K562 (cell line): ENCODE data around the gene ZNF138. TPM values are rescaled to one million over a fixed set of nuclear protein-coding genes. Genes with fewer than 3 reads are reported as not detected.

ENCODE experiments used
- C11orf30 ChIP-seq: fragments of 450-650 bp; IDR thresholded peaks from 2 replicates; pipeline ENCODE4 v1.6.1; 2016; ENCODE audit warnings: low read depth, mild to moderate bottlenecking
- KLF16 ChIP-seq: IDR thresholded peaks from 2 replicates; pipeline ENCODE4 v1.6.1; 2016; ENCODE audit warnings: antibody characterized with exemption
- MCM3 ChIP-seq: fragments of 450-650 bp; IDR thresholded peaks from 2 replicates; pipeline ENCODE4 v1.6.1; 2016
- PCBP2 ChIP-seq: fragments of 200-400 bp; formaldehyde crosslinking; IDR thresholded peaks from 2 replicates; pipeline ENCODE4 v1.6.1; 2018; ENCODE audit warnings: low read length, low read depth, mild to moderate bottlenecking, moderate library complexity; ENCODE audit not compliant: poor library complexity, severe bottlenecking
- POLR2AphosphoS5 ChIP-seq: IDR thresholded peaks from 2 replicates; pipeline ENCODE4 v1.6.1; 2011; ENCODE audit warnings: mild to moderate bottlenecking, low read depth, low read length, moderate library complexity; ENCODE audit not compliant: control insufficient read depth, insufficient read depth
- RNF2 ChIP-seq: sonication (generic); IDR thresholded peaks from 2 replicates; pipeline ENCODE4 v1.6.1; 2016
- STAT6 ChIP-seq: sonication (generic); formaldehyde crosslinking; IDR thresholded peaks from 2 replicates; pipeline ENCODE4 v1.8.1; 2023; ENCODE audit warnings: mild to moderate bottlenecking, missing genetic modification reagents
- TFAM ChIP-seq: fragments of 250-450 bp; sonication (Bioruptor Pico); conservative IDR thresholded peaks from 2 replicates; pipeline ENCODE4 v1.5.0; 2021; ENCODE audit warnings: mild to moderate bottlenecking, moderate library complexity
- THAP7 ChIP-seq: fragments of 250-450 bp; sonication (Bioruptor Pico); IDR thresholded peaks from 2 replicates; pipeline ENCODE4 v1.5.0; 2021
- ZKSCAN1 ChIP-seq: fragments of 150-350 bp; IDR thresholded peaks from 2 replicates; pipeline ENCODE4 v1.6.1; 2016; ENCODE audit warnings: low read depth, low read length
- ZNF609 ChIP-seq: sonication (generic); formaldehyde crosslinking; IDR thresholded peaks from 2 replicates; pipeline ENCODE4 v1.8.1; 2023; ENCODE audit warnings: missing genetic modification reagents, mild to moderate bottlenecking, borderline replicate concordance
- polyA plus RNA-seq, 8 experiments: library from polyadenylated mRNA; depleted of rRNA in 4 of 8; stranded (reverse) in 5 of 8; unstranded in 3 of 8; fragments of >200 nt; fragmentation: Nextera tagmentation in 2 of 8; fragmentation: Illumina TruSeq in 1 of 8; extraction: Ambion mirVana in 2 of 8; extraction: Trizol in 1 of 8; gene quantifications; 2 replicates each; pipeline versions ENCODE4 v1.2.1 to v1.2.3, GENCODE V29; 2011 to 2014; ENCODE audit warnings: inconsistent platforms in 1 of 8, missing spikeins in 1 of 8
- total RNA-seq, 7 experiments: library from RNA; depleted of rRNA in 6 of 7; stranded (reverse); fragments of >200 nt in 6 of 7; fragmentation: Illumina TruSeq in 2 of 7; extraction: Trizol in 2 of 7; gene quantifications; 2 replicates each; pipeline versions ENCODE4 v1.2.1 to v1.2.3, GENCODE V29; 2011 to 2021; ENCODE audit warnings: low replicate concordance in 1 of 7
- TF ChIP-seq, protein P1 (sequence below): fragments of 250-450 bp; sonication (Bioruptor Pico); IDR thresholded peaks from 2 replicates; pipeline ENCODE4 v1.8.0; 2022; ENCODE audit warnings: inconsistent platforms
- TF ChIP-seq, protein P2 (sequence below): IDR thresholded peaks from 2 replicates; pipeline ENCODE4 v1.6.1; 2014; ENCODE audit warnings: antibody characterized with exemption
- TF ChIP-seq, protein P3 (sequence below): fragments of 450-650 bp; IDR thresholded peaks from 2 replicates; pipeline ENCODE4 v1.6.1; 2016

Gene ZNF138
- total and polyA plus RNA-seq, 9 of the 15 experiments (the other 6 are each of a cell fraction or from before 2014, with no cell fraction given), result 14.6 to 34.9 (median 22.6) TPM

GRCh38 chr7:64849250-64849923 lies 55.2 kb downstream of the ZNF138 start (continued):
- TF ChIP-seq C11orf30, result peak; percentile 76
- no peak for TF ChIP-seq MCM3
- TF ChIP-seq RNF2, result no peak
- TF ChIP-seq STAT6 (CRISPR knock-in tag), result no peak
- TF ChIP-seq PCBP2, result no peak
- no peak for TF ChIP-seq ZKSCAN1
- TF ChIP-seq THAP7 (CRISPR knock-in tag), result no peak
- TF ChIP-seq, protein P1, sequence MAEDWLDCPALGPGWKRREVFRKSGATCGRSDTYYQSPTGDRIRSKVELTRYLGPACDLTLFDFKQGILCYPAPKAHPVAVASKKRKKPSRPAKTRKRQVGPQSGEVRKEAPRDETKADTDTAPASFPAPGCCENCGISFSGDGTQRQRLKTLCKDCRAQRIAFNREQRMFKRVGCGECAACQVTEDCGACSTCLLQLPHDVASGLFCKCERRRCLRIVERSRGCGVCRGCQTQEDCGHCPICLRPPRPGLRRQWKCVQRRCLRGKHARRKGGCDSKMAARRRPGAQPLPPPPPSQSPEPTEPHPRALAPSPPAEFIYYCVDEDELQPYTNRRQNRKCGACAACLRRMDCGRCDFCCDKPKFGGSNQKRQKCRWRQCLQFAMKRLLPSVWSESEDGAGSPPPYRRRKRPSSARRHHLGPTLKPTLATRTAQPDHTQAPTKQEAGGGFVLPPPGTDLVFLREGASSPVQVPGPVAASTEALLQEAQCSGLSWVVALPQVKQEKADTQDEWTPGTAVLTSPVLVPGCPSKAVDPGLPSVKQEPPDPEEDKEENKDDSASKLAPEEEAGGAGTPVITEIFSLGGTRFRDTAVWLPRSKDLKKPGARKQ, result no peak
- TF ChIP-seq, protein P2, sequence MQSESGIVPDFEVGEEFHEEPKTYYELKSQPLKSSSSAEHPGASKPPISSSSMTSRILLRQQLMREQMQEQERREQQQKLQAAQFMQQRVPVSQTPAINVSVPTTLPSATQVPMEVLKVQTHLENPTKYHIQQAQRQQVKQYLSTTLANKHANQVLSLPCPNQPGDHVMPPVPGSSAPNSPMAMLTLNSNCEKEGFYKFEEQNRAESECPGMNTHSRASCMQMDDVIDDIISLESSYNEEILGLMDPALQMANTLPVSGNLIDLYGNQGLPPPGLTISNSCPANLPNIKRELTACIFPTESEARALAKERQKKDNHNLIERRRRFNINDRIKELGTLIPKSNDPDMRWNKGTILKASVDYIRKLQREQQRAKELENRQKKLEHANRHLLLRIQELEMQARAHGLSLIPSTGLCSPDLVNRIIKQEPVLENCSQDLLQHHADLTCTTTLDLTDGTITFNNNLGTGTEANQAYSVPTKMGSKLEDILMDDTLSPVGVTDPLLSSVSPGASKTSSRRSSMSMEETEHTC, result no peak
- no peak for TF ChIP-seq TFAM (CRISPR knock-in tag)
- TF ChIP-seq POLR2AphosphoS5, result no peak
- no peak for TF ChIP-seq ZNF609 (CRISPR knock-in tag)
- TF ChIP-seq, protein P3, sequence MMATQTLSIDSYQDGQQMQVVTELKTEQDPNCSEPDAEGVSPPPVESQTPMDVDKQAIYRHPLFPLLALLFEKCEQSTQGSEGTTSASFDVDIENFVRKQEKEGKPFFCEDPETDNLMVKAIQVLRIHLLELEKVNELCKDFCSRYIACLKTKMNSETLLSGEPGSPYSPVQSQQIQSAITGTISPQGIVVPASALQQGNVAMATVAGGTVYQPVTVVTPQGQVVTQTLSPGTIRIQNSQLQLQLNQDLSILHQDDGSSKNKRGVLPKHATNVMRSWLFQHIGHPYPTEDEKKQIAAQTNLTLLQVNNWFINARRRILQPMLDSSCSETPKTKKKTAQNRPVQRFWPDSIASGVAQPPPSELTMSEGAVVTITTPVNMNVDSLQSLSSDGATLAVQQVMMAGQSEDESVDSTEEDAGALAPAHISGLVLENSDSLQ, result no peak
- no peak for TF ChIP-seq KLF16
